Measurements from ENCODE around the gene ATXN1. TPM values are rescaled to one million over a fixed set of nuclear protein-coding genes. Genes with fewer than 3 reads are reported as not detected.

The ATXN1 gene
- total RNA-seq: 32.1 and 33.5 TPM in 2 replicates

GRCh38 chr6:16760516-16761470 lies at the start of gene ATXN1:
Gene ATXN1, minus strand, starts transcription at chr6:16761460.

Measured in thoracic aorta endothelial cell (primary cell).